ENCODE data around the gene OR2W3.

OR2W3 gene

DNA sequence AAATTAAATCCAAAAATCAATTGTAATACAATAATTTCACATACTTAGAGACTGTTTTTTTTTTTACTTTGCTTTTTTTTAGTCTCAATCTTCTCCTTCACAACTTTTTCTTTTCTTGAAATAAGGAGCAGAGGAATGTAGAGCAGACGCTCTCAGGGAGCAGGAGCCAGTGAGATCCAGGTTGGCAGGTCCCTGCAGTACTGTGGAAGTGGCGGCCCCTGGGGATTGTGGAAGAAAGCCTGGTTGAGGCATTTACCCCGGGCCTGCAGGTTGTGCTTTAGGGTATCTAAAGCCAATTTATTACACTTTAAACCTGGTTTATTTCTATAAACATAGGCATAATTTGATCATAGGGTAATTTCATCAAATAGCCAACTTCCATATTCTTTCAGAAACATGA lies 28.6 kb downstream of the OR2W3 start:
- DNase-seq = no peak

GRCh38 chr1:247924868-247925267 lies 29.5 kb downstream of the OR2W3 start, which contains the start of gene OR2AJ1:
TSS of gene OR2AJ1 (plus strand) at chr1:247924889. CDS start at chr1:247933769, 8,880 bp downstream.
- DNase-seq = no peak

GRCh38 chr1:247933989-247934388 lies 38.6 kb downstream of the OR2W3 start:
- DNase-seq = no peak

DNA sequence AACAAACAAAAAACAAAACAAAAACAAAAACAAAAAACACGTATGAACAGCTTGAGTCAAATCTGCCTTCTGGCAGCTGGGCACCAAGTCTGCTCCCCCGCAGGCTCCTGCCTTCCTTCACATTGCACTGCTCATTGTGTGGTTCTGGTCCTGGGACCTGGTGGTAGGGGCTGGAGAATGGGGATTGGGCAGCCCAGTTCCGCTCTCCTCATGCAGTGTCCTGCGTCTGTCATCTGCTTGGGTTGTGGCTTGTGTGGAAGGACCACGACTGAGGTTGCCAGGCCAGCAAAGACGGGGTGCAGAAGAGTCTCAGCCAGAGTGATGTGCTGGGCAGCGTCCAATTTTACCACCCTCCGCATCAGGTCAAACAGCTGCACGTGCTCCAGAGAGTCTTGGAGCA lies 40.4 kb downstream of the OR2W3 start:
- no peak for DNase-seq

GRCh38 chr1:247936415-247936814 lies 41.0 kb downstream of the OR2W3 start:
- DNase-seq = no peak

- peak; percentile 92 for DNase-seq
These were observed 41.8 kb downstream of the OR2W3 start for GRCh38 chr1:247936965-247937734.

GRCh38 chr1:247942624-247943023 lies 47.2 kb downstream of the OR2W3 start:
- no peak for DNase-seq
